Osteoblast (primary cell): ENCODE data around the gene ROS1. TPM values are rescaled to one million over a fixed set of nuclear protein-coding genes. Genes with fewer than 3 reads are reported as not detected.

ENCODE experiments used
- DNase-seq: peaks from one replicate; pipeline ENCODE4 v3.0.0; 2011; ENCODE audit warnings: low spot score, mixed read lengths; ENCODE audit not compliant: insufficient read length; ENCODE audit errors: missing footprints
- H2AFZ ChIP-seq: 2 replicates; pipeline ENCODE4 v1.6.0; 2011; ENCODE audit warnings: mild to moderate bottlenecking, low read length
- H3K27ac ChIP-seq: 2 replicates; pipeline ENCODE4 v1.5.1; 2011; ENCODE audit warnings: mild to moderate bottlenecking, low read depth, low read length, moderate library complexity
- H3K27me3 ChIP-seq: 2 replicates; pipeline ENCODE4 v1.6.0; 2012; ENCODE audit warnings: mild to moderate bottlenecking, control low read depth, inconsistent platforms, low read length, moderate library complexity; ENCODE audit not compliant: insufficient read depth
- H3K36me3 ChIP-seq: 2 replicates; pipeline ENCODE4 v1.5.1; 2011; ENCODE audit warnings: mild to moderate bottlenecking, low read length, control low read depth, moderate library complexity; ENCODE audit not compliant: insufficient read depth
- H3K4me1 ChIP-seq: 2 replicates; pipeline ENCODE4 v1.5.1; 2011; ENCODE audit warnings: mild to moderate bottlenecking, low read length, control low read depth, moderate library complexity; ENCODE audit not compliant: insufficient read depth
- H3K4me2 ChIP-seq: 2 replicates; pipeline ENCODE4 v1.6.0; 2011; ENCODE audit warnings: mild to moderate bottlenecking, low read length; ENCODE audit not compliant: insufficient read depth
- H3K4me3 ChIP-seq: fragments of 200-600 bp; sonication (generic); 3 replicates; pipeline ENCODE4 v1.5.1; 2012; ENCODE audit warnings: mild to moderate bottlenecking, low read length, inconsistent platforms; ENCODE audit not compliant: insufficient read depth
- H3K79me2 ChIP-seq: 2 replicates; pipeline ENCODE4 v1.6.0; 2012; ENCODE audit warnings: mild to moderate bottlenecking, low read length, control low read depth, inconsistent platforms; ENCODE audit not compliant: insufficient read depth
- H3K9me3 ChIP-seq: 2 replicates; pipeline ENCODE4 v1.5.1; 2011; ENCODE audit warnings: low read depth, low read length, control low read depth
- H4K20me1 ChIP-seq: 2 replicates; pipeline ENCODE4 v1.6.0; 2012; ENCODE audit warnings: mild to moderate bottlenecking, low read length, control low read depth; ENCODE audit not compliant: insufficient read depth
- CTCF ChIP-seq: IDR thresholded peaks from 2 replicates; pipeline ENCODE4 v1.5.1; 2011; ENCODE audit warnings: mild to moderate bottlenecking, low read depth, low read length, moderate library complexity; ENCODE audit errors: extremely low read depth
- total RNA-seq: library from RNA; depleted of rRNA; stranded (reverse); fragments of >200 nt; gene quantifications from 2 replicates; pipeline ENCODE4 v1.2.3, GENCODE V29; 2012

ROS1 gene
- total RNA-seq, 1 donor = 1.4 TPM

DNA sequence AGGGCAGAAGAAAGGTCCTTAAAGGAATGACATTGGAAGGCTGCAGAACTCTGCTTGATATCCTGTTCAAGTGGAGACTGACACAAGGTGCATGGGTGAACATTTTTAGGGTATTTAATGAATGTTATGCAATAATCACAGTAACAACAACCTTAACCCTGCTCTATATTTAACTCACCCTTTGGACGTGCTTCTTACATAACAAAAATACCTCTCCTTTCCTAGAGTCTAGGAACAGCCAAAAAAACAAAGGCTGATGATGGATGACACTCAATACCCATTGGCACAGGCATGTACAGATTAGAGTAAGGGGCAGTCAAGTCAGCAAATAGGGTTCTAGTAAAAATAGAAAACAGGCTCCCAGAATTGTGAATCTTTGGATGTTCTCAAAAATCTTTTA lies 30.6 kb downstream of the ROS1 start:
- Histone ChIP-seq H3K4me3 (no peak overlapping the region), H3K9me3 (no peaks in the 10 kb centered on the region), H3K79me2 (no peaks in the 10 kb centered on the region), H3K36me3 (no peaks in the 10 kb centered on the region), H3K27ac (no peak overlapping the region), H3K4me2 (no peak overlapping the region), H3K27me3 (no peaks in the 10 kb centered on the region), H2AFZ (no peak overlapping the region), H3K4me1 (no peaks in the 10 kb centered on the region), H4K20me1 (no peaks in the 10 kb centered on the region)
- no peak for TF ChIP-seq CTCF
- no peak for DNase-seq

- no peaks in the 10 kb centered on the region for H3K4me1 ChIP-seq
- H3K4me2 ChIP-seq = no peak overlapping the region
- no peak overlapping the region for H3K27ac ChIP-seq
- H3K36me3 ChIP-seq = no peaks in the 10 kb centered on the region
- no peak overlapping the region for H2AFZ ChIP-seq
- no peak overlapping the region for H3K4me3 ChIP-seq
- DNase-seq = no peak
- no peaks in the 10 kb centered on the region for H4K20me1 ChIP-seq
- no peak for TF ChIP-seq CTCF
- no peaks in the 10 kb centered on the region for H3K79me2 ChIP-seq
- H3K9me3 ChIP-seq = no peaks in the 10 kb centered on the region
- H3K27me3 ChIP-seq = no peaks in the 10 kb centered on the region
Measured at GRCh38 chr6:117393045-117393444, 32.7 kb downstream of the ROS1 start.

DNA sequence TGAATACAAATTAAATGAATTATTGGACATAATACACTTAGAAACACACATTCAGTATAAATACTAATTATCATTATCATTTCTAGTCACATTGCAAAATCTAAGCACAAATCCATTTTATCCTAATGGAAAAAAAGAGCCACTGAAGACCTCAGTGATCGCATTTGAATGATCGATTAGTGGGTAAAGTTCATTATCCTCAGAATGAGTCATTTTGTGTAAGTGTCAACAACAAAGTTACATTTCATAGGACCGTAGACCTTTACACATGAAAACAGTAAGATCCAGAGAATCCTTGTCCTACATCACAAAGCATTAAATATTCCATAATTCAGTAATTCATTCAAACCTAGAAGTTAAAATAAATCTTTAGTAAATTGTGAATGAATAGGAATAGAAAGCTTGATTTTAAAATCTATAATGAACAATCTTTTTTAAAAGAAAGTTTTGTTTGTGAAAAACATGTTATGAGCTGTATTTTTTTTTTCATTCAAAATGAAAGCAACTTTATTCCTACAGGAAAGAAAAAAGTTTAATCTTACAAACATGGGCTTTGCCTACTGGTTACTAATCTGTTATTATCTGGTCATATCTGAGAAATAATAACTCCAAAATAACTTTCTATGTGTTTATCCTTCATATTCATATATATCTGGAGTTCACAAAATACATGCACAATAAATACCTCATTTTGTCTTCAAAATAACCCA lies 33.7 kb downstream of the ROS1 start:
- H3K36me3 ChIP-seq = no peaks in the 10 kb centered on the region
- H3K27ac ChIP-seq = no peak overlapping the region
- H3K4me1 ChIP-seq = no peaks in the 10 kb centered on the region
- no peaks in the 10 kb centered on the region for H3K9me3 ChIP-seq
- no peaks in the 10 kb centered on the region for H3K79me2 ChIP-seq
- no peak overlapping the region for H3K4me2 ChIP-seq
- no peak overlapping the region for H3K4me3 ChIP-seq
- H3K27me3 ChIP-seq = no peaks in the 10 kb centered on the region
- DNase-seq = no peak
- H4K20me1 ChIP-seq = no peaks in the 10 kb centered on the region
- no peak overlapping the region for H2AFZ ChIP-seq
- TF ChIP-seq CTCF = no peak

DNA sequence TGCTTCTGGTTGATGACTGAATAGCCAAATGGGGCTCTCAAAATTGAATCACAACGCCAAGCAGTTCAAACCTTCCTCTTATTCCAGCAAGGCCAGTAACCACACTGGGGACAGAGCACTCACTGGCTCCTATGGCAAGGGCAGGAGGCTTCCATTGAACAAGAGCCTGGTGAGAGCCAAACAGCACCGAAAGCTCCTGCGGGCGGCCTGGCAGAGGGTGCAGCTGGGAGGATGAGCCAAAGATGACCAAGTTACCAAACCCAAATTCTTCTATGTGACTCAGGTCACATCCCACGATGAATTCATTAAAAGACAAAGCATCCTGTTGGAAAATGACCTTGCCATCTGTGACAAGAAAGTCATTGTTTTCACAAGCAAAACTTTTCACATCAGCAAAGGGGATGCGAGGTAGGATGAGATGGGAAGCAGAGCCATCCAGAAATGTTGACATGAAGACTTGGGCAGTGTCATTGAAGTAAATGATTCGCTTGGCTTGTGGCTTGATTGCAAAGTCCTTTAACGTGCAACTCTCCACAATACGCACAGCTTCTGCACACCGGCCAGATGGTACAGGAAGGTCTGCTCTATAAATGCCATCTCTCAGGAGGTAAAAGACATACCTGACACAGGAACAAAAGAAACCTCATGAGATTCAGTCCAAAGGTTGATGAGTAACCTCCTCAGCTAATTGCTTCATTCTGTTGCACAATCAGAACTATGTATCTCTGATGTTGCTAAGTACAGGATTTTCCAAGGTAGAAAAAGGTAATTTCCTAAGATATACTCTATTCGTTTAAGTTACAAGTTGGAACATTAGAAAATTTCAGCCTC lies 36.3 kb downstream of the ROS1 start:
- Histone ChIP-seq H3K79me2 (no peaks in the 10 kb centered on the region), H2AFZ (no peak overlapping the region), H3K27ac (no peak overlapping the region), H3K9me3 (no peaks in the 10 kb centered on the region), H3K4me2 (no peak overlapping the region), H3K4me3 (no peak overlapping the region), H3K36me3 (no peaks in the 10 kb centered on the region), H4K20me1 (no peaks in the 10 kb centered on the region), H3K27me3 (no peaks in the 10 kb centered on the region), H3K4me1 (no peaks in the 10 kb centered on the region)
- TF ChIP-seq CTCF = no peak
- no peak for DNase-seq
